NCI-H2227 (cell line): ENCODE results near the gene GAS2L3.
"Not testable (repeated sequence)": the region's sequence is repeated elsewhere in the genome, so short reads cannot be mapped to it uniquely, and the experiment has no call there.

Experiments
- DNase-seq: peaks from one replicate; lab custom pipeline; 2025; ENCODE audit not compliant: unreplicated experiment; lab: John Stamatoyannopoulos, UW

GAS2L3 gene

GRCh38 chr12:100574187-100575074, 947 bp downstream of the GAS2L3 start:
- DNase-seq = peak; percentile 42

- DNase-seq = peak; percentile 14
These were observed 3.0 kb downstream of the GAS2L3 start for GRCh38 chr12:100576331-100577036.

GRCh38 chr12:100578923-100579322, 5.4 kb downstream of the GAS2L3 start:
- no peak for DNase-seq

GRCh38 chr12:100579844-100580243, 6.4 kb downstream of the GAS2L3 start:
- DNase-seq = no peak

- no peak for DNase-seq
These were observed 10.8 kb downstream of the GAS2L3 start for GRCh38 chr12:100584256-100584655.

GRCh38 chr12:100591979-100592378, 18.5 kb downstream of the GAS2L3 start:
- DNase-seq = no peak

- no peak for DNase-seq
These were observed 20.0 kb downstream of the GAS2L3 start for GRCh38 chr12:100593490-100593889.

- no peak for DNase-seq
These were observed 28.1 kb downstream of the GAS2L3 start for GRCh38 chr12:100601626-100602025.

GRCh38 chr12:100602997-100603396, 29.5 kb downstream of the GAS2L3 start:
- DNase-seq = not testable (repeated sequence)

GRCh38 chr12:100608776-100609175, 35.3 kb downstream of the GAS2L3 start:
- no peak for DNase-seq

GRCh38 chr12:100610666-100611430, 37.4 kb downstream of the GAS2L3 start:
- no peak for DNase-seq

- DNase-seq = no peak
These were observed 39.1 kb downstream of the GAS2L3 start for GRCh38 chr12:100612606-100613005.

- no peak for DNase-seq
These were observed 51.1 kb downstream of the GAS2L3 start for GRCh38 chr12:100624571-100624970.

- no peak for DNase-seq
These were observed 59.0 kb downstream of the GAS2L3 start for GRCh38 chr12:100632445-100632892.

- not testable (repeated sequence) for DNase-seq
These were observed 59.8 kb downstream of the GAS2L3 start for GRCh38 chr12:100633082-100633785.

GRCh38 chr12:100643246-100643645, 69.8 kb downstream of the GAS2L3 start:
- DNase-seq = no peak

- no peak for DNase-seq
These were observed 73.4 kb downstream of the GAS2L3 start for GRCh38 chr12:100646896-100647295.

GRCh38 chr12:100651108-100651507, 77.6 kb downstream of the GAS2L3 start:
- no peak for DNase-seq

- DNase-seq = no peak
These were observed 78.2 kb downstream of the GAS2L3 start for GRCh38 chr12:100651694-100652093.

- no peak for DNase-seq
These were observed 79.0 kb downstream of the GAS2L3 start for GRCh38 chr12:100652488-100652887.

- DNase-seq = no peak
These were observed 82.7 kb downstream of the GAS2L3 start for GRCh38 chr12:100656141-100656540.
